GM12872 (cell line): Measurements from ENCODE around the gene PDE4B.

ENCODE experiments used
- CTCF ChIP-seq: IDR thresholded peaks from 3 replicates; pipeline ENCODE4 v1.5.1; 2011; ENCODE audit warnings: low read depth, mild to moderate bottlenecking, low read length, moderate library complexity; ENCODE audit not compliant: insufficient read depth

PDE4B gene

GRCh38 chr1:66012106-66012784 lies 219.6 kb downstream of the PDE4B start:
- TF ChIP-seq CTCF: no peak

GRCh38 chr1:66013371-66013770 lies 220.7 kb downstream of the PDE4B start:
- no peak for TF ChIP-seq CTCF

- no peak for TF ChIP-seq CTCF
Measured at GRCh38 chr1:66022904-66023620, 230.4 kb downstream of the PDE4B start.

- TF ChIP-seq CTCF: no peak
Measured at GRCh38 chr1:66025188-66025587, 232.5 kb downstream of the PDE4B start.

GRCh38 chr1:66028035-66028434 lies 235.3 kb downstream of the PDE4B start:
- TF ChIP-seq CTCF: no peak

GRCh38 chr1:66033781-66034180 lies 241.1 kb downstream of the PDE4B start:
- TF ChIP-seq CTCF: no peak

- TF ChIP-seq CTCF: no peak
Measured at GRCh38 chr1:66035616-66036245, 243.0 kb downstream of the PDE4B start.
